HL-60/S4 treated with retinoic acid at 250 ng/mL for 4 days and 3 days (cell line): Measurements from ENCODE around the gene DENND2C.

Experiments used
- in situ Hi-C: fragments of 300-500 bp; cut with MboI; formaldehyde crosslinking; loops from 2 replicates; pipeline ENCODE4 v1.7.0; 2022; ENCODE audit warnings: low sequenced_read_pairs

The DENND2C gene, protein sequence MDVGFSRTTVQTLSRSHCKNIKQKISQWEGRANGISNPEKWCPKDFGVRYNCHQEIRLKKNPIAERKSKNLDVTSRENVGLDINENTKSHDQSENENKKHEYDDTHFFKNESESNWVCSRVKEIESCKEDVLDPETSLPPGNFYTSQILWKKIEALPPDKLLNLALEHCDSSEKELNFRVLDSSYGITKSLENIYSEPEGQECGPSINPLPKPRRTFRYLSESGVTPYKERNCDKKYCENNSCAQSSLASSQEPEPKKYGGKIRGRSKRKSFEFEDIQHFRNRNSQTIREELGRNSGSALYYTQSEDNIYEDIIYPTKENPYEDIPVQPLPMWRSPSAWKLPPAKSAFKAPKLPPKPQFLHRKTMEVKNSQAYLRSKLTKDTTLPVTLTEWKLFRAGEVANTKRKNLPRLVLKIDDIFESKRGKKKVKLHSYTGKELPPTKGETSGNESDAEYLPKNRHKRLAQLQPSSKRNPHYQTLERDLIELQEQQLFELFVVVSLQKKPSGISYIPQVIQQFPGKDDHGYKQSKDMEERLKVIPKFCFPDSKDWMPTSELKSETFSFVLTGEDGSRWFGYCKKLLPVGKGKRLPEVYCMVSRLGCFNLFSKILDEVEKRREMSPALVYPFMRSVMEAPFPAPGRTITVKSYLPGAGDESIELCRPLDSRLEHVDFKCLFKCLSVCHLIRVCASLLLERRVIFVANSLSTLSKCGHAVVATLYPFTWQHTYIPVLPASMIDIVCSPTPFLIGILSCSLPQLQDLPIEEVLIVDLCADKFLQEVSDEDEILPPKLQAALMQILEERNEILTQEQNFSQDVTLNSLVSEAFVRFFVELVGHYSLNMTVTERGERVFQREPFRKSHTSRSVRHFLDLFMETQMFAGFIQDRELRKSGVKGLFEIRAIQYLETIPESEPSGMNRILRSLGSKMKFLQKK

DNA sequence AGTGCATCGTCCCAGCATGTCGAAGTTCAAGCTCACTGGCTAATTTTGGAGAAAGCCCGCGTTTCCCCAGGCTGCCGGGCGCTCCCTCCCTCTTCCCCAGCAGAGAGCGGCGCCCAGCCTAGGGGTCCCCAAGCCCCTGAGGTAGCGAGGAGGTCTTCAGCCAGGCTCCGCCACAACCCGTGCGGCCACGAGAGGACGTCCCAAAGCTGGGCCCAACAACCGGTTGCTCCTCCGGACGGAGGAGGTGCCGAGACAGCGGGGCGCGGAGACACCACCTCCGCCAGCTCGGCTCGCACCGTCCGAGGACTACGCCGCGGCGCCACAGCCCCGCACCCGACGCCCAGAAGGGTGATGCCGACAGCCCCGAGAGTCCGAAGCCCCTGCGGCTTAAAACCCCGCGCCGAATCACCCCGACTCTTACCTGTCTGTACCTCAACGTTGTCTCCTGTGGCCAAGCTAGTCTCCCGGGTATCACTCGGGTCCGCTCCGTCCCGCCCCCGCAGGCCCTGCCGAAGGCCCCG is at the start of gene DENND2C:
DENND2C (minus strand) TSS at position 488 of the 521 bp plus-strand sequence. CDS start 44,065 bp downstream, outside the sequence.
- in situ Hi-C loops: no loop called here

DNA sequence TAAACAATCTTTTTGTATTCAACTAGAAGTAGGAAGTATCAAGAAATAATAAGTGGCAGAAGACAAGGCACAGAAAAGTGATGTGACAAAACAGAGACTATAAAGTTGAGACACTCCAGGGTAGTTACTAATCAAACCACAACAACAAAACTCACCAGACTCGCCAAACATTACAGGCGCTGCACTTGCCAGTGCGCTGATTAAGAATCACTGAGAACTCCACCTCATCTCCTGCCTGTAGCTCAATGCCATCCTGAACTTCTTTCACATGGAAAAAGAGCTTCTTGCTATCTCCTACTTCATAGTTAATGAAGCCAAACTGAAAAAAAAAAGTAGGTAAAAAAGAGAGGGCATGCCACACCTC is 49.6 kb upstream of the DENND2C start:
- in situ Hi-C loops: no loop called here

DNA sequence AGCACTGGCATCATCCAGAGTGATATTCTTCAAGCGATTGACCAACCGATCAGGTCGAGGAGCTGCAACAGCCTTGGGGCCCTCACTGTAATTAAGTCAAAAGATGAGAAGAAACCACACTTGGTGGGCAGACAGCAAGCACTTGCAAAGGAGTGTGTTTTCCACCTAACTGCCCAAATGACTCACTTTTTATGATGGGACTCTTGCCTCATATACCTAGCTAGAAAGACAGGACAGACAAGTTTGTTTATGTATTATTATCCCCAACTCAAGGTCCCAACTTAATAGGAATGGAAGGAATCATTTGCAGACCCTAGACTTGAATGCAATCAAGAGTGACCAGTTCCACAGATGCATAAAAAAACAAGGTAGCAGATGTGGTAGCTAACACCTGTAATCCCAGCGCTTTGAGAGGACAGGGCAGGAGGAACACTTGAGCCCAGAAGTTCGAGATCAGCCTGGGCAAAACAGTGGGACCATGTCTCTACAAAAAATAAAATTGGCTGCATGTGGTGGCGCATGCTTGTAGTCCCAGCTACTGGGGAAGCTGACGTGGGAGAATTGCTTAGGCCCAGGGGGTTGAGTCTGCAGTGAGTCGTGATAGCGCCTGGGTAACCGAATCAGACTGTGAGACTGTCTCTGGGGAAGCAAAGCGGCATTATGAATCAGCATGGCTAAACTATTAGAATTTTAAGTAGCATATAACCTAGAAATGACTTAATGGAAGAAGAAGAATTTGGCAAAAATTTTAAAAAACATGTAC is 49.0 kb upstream of the DENND2C start:
- in situ Hi-C loops: no loop called here

DNA sequence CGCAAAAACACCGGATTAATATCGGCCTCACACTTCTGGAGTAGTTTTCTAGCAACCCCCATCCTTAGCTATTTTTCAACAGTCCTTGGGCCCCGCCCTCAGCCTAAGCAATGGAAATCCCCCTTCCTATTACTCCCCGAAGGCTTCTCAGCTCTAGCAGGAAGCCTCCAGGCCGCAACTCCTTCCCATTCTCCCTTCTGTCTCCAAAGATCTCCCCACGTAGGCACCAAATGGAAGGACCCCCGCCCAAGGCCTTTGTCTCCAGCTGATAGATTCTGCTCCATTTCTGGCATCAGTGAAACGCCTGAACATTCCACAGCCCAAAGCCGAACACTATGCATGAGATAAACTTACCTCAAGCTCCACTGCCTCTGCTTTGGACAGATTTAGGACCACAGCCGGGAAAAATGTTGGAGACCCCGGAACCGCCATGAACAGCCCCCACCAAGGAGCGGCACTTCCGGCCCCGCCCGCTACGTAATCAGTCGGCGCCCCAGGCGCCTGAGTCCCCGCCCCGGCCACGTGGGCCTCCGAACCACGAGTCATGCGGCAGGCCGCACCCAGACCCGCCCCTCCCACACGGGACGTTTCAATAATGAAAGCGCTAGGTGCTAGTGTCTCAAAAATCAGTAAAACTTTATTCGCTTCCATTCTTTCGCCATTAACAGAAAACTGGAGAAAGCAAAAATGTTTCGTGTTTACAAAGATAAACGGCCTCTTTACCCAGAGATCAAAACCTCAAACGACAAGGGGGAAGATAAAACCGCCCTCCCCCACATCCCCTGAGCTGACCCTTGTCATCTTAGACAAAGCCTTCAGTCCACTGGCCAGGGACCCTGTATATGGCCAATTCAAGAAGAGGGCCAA is 46.7 kb upstream of the DENND2C start, which contains the start of gene NRAS:
NRAS (minus strand) TSS at position 468 of the 867 bp plus-strand sequence. CDS start 611 bp downstream, outside the sequence.
- in situ Hi-C loops: no loop called here

DNA sequence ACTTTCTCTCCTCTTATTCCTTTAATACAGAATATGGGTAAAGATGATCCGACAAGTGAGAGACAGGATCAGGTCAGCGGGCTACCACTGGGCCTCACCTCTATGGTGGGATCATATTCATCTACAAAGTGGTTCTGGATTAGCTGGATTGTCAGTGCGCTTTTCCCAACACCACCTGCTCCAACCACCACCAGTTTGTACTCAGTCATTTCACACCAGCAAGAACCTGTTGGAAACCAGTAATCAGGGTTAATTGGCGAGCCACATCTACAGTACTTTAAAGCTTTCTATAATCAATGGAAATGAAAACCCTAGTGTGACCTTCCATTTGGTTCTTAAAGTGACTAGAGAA is 46.1 kb upstream of the DENND2C start:
- in situ Hi-C loops: no loop called here

DNA sequence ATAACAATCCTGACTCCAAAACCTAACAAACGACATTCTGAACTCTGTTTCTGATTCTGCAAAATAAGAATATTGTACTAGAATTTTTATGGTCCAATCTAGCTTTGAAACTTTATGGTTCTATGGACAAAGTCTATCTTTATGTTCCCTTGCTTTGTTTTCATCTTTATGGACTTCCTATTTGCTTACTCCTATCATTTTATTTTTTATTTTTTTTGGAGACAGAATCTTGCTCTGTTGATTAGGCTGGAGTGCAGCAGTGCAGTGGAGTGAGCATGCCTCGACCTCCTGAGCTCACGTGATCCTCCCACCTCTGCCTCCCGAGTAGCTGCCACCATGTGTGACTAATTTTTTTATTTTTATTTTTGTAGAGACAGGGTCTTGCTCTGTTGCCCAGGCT is 43.1 kb upstream of the DENND2C start:
- in situ Hi-C loops: no loop called here

DNA sequence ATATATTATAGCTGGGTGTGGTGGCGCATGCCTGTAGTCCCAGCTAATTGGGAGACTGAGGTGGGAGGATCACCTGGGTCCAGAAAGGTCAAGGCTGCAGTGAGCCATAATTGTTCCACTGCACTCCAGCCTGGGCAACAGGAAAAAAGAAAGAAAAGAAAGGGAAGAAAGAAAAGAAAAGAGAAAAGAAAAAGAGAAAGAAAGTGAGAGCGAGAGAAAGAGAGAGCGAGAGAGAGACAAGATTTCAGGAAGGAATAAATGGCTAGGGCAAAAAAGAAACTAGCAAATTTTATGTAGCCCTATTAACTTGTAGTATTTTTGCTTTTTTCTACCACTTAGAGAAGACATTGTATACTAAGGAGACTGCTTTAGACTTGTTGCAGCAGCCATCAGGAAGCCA is 40.5 kb upstream of the DENND2C start:
- in situ Hi-C loops: no loop called here

DNA sequence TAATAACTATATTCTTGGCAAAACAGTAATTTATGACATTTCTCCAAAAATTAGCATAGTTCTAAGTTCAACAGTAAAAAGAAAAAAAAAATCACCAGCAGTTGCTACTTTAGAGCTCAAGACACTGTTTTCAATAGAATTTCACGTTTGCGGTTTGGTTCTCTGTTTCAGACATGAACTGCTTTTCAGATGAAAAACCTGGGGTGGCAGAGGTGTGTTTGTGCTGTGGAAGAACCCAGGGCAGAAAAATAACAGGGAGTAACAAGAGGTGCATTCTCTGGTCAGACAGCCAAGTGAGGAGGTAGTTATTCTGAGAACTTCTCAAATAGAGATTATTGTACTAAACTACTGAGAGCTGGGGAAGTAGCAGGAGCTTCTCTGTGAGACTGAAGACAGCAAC is 37.8 kb upstream of the DENND2C start:
- in situ Hi-C loops: no loop called here

DNA sequence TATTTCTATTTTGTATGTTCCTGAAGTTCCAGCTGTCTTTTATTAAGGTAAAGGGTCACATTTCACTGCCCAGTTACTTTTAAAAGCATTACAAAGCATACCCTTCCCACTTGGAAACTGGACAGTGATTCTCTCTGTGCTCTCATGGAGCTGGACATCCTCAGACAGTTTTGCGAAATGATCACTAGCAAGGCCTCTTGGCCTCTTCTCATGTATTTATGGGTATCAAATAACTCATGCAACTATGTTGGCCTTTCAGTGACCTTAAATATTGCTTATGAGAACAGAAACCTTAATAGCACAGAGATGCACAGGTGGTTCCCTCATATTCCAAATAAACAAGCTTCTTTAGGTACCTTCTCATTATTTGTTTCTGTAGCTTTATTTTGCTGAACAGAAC is 33.4 kb upstream of the DENND2C start:
- in situ Hi-C loops: no loop called here

DNA sequence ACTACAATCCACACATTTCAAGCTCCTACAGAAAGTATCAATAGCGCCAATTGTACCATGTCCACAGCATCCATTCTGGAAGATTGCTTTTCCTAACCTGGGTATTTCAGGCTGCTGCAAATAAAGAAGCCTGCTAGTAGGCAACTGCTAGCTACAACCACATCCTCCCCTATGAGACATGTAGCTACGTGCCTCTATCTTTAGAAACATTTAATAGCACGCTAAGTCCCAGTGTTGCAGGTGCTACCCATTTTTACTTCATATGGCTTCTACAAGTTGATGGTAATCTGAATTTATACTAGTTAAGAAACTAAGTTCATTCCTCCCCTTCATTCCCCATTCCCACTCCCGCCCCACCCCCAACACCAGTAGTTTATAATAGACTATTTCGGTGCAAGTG is 32.9 kb upstream of the DENND2C start:
- in situ Hi-C loops: no loop called here

DNA sequence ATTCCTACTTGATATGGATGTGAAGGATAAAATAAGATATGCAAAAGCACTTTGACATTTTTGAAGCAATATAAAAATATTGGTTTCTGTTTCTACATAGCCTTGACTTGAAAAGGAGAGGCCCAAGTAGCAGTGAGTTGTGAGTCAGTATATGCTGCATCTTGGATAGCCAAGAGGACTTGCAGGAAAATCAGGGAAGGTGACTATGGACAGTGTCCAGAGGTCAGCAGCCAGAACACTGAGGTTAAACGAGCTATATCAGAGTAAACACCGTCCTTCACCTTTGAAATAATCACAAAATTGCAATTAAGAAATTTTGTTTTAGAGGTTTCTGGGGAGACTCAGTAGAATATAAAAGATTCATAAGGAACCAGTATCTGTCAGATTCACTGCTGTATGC is 32.1 kb upstream of the DENND2C start:
- in situ Hi-C loops: no loop called here

DNA sequence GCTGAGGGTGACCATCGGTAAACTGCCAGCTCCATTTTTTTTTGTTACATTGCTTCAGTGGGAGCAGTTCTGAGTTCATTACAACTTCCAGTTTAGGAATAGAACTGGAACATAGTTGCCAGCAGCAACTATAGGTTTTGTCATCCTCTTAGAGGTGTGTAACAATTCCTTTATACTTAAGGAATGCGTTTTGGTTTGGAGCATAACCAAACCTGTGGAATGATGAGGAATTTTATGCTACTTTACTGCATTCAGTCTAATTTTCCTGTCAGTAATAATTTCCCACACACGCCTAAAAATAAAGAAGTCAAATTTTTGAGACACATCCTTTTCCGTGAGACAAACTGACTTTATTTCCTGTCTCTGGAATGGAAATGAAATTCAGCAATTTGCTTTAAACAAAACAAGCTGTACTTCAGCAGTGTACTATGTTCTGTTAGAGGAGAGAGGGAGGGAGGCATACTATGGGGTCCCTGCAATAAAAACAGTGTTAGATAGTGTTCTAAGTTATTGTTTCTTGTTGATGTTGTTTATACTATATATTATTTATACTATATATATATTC is 30.3 kb upstream of the DENND2C start:
- in situ Hi-C loops: no loop called here

DNA sequence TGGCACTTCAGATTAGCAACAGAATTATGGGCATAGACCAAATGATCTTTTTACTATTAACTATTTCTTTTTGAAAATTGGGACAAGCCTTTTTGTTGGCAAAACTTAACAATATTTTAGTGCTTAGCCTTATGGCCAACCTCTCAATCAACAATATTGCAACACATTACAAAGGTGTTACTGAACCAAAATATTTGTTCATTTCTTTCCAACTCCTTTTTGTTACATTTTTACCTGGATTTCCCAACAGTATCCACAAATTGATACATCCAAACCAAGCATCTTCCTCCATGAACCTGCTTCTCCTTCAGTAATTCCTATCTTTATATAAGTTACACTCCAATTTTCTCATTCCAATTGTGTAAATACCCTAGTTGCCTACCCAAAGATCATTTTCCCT is 27.0 kb upstream of the DENND2C start:
- in situ Hi-C loops: no loop called here

DNA sequence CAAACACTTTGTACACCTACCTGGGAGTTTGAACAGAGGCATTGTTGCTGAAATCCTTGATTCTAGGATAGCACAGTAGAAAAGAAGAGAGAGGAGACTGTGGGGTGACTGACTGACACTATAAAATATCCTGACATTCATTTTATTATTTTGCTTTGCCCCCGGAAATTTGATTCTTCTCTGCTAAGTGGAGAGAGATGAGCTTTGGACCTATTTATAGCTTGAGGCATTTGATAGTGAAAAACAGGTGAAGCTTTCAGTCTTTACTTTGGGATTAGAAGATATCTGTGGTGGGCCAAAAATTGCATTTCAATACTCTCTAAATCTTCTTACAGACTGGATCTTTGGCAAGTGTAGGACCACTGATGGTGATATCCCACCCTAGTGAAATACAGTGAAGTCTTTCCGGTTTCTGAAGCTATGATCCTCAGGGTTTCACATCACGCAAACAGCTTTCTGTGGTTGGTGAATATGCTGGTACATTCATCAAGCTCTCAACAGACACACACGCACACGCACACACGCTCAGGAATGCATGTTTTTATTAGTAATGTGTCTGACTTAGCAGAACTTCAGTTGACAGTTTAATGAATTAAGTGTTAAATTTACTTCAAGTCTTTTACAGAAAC is 25.7 kb upstream of the DENND2C start, which contains the start of gene AMPD1:
AMPD1 (minus strand) TSS at position 117 of the 629 bp plus-strand sequence; CDS start at position 42, 75 bp downstream.
- in situ Hi-C loops: no loop called here

DNA sequence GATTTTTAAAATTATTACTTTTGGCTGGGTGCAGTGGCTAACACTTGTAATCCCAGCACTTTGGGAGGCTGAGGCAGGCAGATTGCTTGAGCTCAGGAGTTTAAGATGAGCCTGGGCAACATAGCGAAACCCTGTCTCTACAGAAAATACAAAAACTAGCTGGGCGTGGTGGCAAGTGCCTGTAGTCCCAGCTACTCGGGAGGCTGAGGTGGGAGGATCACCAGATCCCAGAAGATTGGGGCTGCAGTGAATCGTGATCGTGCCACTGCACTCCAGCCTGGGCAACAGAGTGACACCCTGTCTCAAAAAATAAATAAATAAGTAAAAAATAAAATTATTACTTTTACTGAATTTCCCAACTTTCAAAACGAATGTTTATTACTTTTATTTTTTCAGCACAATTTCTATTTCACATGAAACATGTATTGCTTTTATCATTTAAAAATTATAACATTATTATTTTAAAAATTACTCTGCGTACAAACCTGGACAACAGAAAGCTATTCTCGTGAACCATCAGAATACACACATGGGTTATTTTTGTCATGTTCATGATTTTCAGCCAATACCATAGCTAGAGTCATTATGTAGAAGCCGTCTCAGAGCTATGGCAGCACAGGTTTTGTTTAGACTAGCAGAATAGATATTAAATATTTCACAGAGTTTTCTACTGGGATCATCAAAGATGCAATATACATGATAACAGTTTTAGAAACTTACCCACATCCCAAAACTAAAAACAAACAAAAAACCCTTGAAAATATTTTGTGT is 24.9 kb upstream of the DENND2C start:
- in situ Hi-C loops: no loop called here

DNA sequence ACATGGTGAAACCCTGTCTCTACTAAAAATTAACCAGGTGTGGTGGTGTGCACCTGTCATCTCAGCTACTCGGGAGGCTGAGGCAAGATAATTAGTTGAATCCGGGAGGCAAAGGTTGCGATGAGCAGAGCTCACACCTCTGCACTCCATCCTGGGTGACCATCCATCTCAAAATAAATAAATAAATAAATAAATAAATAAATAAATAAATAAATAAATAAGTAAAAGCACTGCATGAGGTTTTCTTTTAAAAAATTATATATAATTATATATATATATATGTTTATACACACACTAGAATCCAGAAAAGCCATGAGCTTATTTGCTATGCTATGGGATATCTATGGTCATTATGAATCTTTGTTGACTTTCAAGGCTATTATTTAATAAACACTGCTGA is 23.1 kb upstream of the DENND2C start:
- in situ Hi-C loops: no loop called here

DNA sequence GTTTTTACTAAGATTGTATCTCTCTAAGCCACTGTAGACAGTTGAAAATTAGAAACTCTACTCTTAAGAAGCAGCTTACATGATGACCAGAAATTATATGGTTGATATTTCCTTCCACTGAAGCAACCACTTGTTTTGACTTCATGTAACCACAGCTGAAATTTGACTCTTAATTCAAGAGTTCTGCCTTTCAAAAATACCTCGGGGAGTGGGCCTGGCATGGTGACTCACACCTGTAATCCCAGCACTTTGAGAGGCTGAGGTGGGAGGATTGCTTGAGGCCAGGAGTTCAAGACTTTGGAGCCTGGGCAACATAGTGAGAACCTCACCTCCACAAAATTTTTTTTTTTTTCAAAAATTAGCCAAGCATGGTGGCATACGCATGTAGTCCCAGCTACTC is 21.2 kb upstream of the DENND2C start:
- in situ Hi-C loops: no loop called here

DNA sequence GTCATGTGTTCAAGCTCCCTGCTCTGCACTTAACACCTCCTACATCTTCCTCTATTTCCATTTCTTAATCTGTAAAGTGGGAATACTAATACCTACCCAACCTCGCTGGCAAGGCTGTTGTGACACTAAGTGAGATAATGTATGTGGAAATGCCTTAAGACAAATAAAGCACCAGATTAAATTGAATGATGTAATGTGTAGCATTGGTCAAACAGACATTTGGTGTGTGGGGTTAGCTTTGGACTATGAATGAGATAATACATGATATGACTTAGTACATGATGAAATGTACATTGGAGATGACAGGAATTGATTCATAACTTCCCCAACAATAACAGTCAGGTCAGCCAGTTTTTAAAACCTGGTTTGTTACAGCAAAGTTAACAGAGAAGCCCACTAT is 20.3 kb upstream of the DENND2C start:
- in situ Hi-C loops: no loop called here
